Activated CD4-positive, alpha-beta memory T cell treated with anti-CD3 and anti-CD28 coated beads, Interleukin-2, amount 10 ng/mL, durations not matched to agents 7 days and 5 days (primary cell): Measurements from ENCODE around the gene SLFN12L. TPM values are rescaled to one million over a fixed set of nuclear protein-coding genes. Genes with fewer than 3 reads are reported as not detected.
A peak's percentile ranks its signal among the peaks of the same experiment; 100 is the strongest.
"Not testable (repeated sequence)": the region's sequence is repeated elsewhere in the genome, so short reads cannot be mapped to it uniquely, and the experiment has no call there.

ENCODE experiments used
- CTCF ChIA-PET: fragments of 350-600 bp; sonication (Branson Sonifier 250); formaldehyde crosslinking; loops from one replicate; lab custom pipeline; 2021; ENCODE audit warnings: antibody characterized with exemption, inconsistent platforms; lab: Charles Lee
- POLR2A ChIA-PET: fragments of 350-600 bp; sonication (Branson Sonifier 250); formaldehyde crosslinking; loops from one replicate; lab custom pipeline; 2021; ENCODE audit warnings: antibody characterized with exemption; lab: Charles Lee
- DNase-seq: peaks from one replicate; pipeline ENCODE4 v3.0.0-alpha.2; 2020
- H3K27ac Mint-ChIP-seq: one replicate; pipeline ENCODE4 v1.8.0; 2021; ENCODE audit warnings: mild to moderate bottlenecking, mixed read lengths
- H3K27me3 Mint-ChIP-seq: one replicate; pipeline ENCODE4 v1.8.0; 2021; ENCODE audit warnings: mixed read lengths
- H3K36me3 Mint-ChIP-seq: one replicate; pipeline ENCODE4 v1.8.0; 2021; ENCODE audit warnings: low read depth, mixed read lengths
- H3K4me1 Mint-ChIP-seq: one replicate; pipeline ENCODE4 v1.8.0; 2021; ENCODE audit warnings: mixed read lengths
- H3K4me3 Mint-ChIP-seq: one replicate; pipeline ENCODE4 v1.8.0; 2021; ENCODE audit warnings: mild to moderate bottlenecking, mixed read lengths
- H3K9me3 Mint-ChIP-seq: one replicate; pipeline ENCODE4 v1.8.0; 2021; ENCODE audit warnings: mixed read lengths
- total RNA-seq, 2 experiments: library from RNA; stranded (reverse); gene quantifications; one replicate each; pipeline ENCODE4 v1.2.3, GENCODE V29; 2021

Gene SLFN12L
- 100 to 1,000 TPM; 103 to 110 TPM for total RNA-seq

DNA sequence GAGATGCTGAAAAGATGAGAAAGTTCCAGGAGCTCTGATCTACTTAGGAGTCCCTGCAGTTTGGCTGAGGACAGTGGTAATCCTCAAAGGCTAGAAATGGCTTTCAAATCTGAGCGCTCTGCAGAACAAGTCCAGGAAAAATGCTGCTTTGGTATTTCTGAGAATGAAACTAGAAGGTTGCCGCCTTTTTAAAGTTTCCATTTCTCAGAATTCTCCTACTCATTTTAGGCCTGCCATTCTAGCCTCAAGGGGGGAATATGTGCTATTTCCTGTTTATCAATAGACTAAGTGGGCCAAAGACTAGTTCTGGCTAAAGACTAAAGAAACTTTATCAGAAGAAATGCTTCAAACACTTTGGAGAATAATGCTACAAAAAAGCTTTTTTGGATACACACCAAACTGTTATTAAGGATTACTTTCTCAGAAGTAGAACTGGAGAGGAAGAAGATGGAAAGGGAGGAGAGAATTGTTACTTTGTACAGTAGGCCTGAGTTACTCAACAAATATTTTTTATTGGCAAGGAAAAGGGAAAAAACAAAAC is at the start of gene SLFN12L:
Gene SLFN12L (minus strand): TSS at position 78 of the 541 bp plus-strand sequence. CDS start 15,314 bp downstream, outside the sequence.
- peak; percentile 58 for DNase-seq
- Mint-ChIP-seq H3K9me3 (no peaks in the 10 kb centered on the region), H3K4me3 (peak within 1 kb of the TSS; percentile 86), H3K36me3 (peaks cover 44% of the 10 kb centered on the region), H3K4me1 (peaks cover 37% of the 10 kb centered on the region), H3K27me3 (no peaks in the 10 kb centered on the region), H3K27ac (peak within 1 kb of the TSS; percentile 100)
- POLR2A ChIA-PET, result interaction anchor here (0.6 to 9.3 kb wide), 36 partner anchors 9 to 457 kb away, joined by 3 to 328 read pairs (median 6); partner anchors contain the start of genes AP2B1, NLE1, PEX12 and SLFN11
- CTCF ChIA-PET, result interaction anchor here (0.9 to 7.4 kb wide), 9 partner anchors 14 to 365 kb away, joined by 3 to 91 read pairs (median 5); partner anchors contain the start of gene PEX12

DNA sequence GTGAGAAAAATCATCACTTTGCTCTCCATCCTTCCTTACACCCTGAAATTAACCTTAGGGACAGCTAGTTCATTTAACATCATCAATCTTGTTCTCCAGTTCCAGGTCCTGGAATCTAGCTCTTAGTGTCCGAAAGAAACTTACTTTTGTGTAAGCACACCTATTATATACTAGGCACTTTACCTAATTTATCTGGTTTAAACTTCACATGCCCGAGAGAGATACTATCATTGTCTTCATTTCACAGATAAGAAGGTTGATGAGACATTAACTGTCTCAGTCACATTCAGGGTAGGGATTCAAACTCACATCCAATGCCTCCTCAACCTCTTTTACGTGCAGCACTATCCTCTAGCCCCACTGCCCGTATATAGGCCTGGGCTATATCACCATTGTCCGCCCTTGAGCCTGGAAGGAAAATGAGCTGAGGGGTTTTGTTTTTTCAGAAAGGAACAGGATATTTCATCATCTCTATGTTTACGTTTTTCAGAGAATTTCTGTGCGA is 49.1 kb upstream of the SLFN12L start:
- peaks cover 36% of the 10 kb centered on the region for H3K4me1 Mint-ChIP-seq
- peaks cover 11% of the 10 kb centered on the region for H3K27me3 Mint-ChIP-seq
- no peak for DNase-seq
- H3K36me3 Mint-ChIP-seq, result peaks cover 11% of the 10 kb centered on the region
- peak overlapping the region; percentile 97 for H3K27ac Mint-ChIP-seq
- CTCF ChIA-PET, result interaction anchor here (1.8 kb wide), 1 partner anchor 9 kb away, joined by 13 read pairs; the partner anchor contains the start of gene PEX12
- no peaks in the 10 kb centered on the region for H3K9me3 Mint-ChIP-seq
- POLR2A ChIA-PET, result interaction anchor here (0.7 to 7.1 kb wide), 14 partner anchors 9 to 372 kb away, joined by 3 to 166 read pairs (median 9); partner anchors contain the start of genes PEX12, SLFN11, SLFN12L and SLFN5
- H3K4me3 Mint-ChIP-seq, result peak overlapping the region; percentile 96

DNA sequence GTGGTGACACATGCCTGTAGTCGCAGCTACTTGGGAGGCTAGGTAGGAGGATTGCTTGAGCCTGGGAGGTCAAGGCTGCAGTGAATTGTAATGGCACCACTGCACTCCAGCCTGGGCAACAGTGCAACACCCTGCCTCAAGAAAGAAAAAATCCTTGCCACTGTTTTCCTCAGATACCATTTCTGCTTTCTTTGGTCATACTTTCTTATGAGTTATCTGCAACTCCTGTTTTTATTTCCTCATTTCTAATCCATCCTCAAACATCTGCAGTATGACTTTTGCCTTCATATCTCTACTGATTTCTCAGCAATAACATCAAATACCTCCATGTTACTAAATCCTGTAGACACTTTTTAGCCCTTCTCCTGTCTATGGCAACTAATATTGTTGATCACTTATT is 46.6 kb upstream of the SLFN12L start:
- ChIA-PET POLR2A (no interaction called here), CTCF (no interaction called here)
- Mint-ChIP-seq H3K4me3 (no peak overlapping the region), H3K27me3 (peaks cover 11% of the 10 kb centered on the region), H3K9me3 (no peaks in the 10 kb centered on the region), H3K27ac (no peak overlapping the region), H3K4me1 (peaks cover 25% of the 10 kb centered on the region), H3K36me3 (peaks cover 5% of the 10 kb centered on the region)
- no peak for DNase-seq

DNA sequence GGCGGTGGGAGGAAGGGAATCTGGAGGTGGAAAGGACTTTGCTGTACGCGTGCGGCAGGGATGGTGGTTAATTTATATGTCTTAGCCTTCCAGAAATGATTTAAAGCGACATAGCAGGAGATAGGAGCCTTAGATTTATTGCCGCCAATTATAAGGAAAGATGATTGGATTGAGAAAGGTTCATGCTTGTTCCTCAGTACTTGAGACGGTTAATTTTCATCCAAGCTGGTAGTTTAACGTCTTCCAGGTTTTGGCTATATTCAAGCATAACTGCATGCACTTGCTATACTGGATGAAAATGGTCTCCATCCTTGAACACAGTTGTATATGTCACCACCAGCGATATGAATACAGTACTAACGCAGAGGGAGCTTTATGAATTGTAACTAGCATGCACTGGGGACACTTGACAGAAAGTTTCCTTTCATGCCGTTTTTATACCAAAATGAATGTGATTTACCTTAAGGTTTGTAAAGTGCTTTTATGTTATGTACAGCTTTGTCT is 41.5 kb upstream of the SLFN12L start:
- Mint-ChIP-seq H3K27me3 (peaks cover 4% of the 10 kb centered on the region), H3K4me1 (peaks cover 29% of the 10 kb centered on the region), H3K36me3 (peaks cover 12% of the 10 kb centered on the region), H3K9me3 (no peaks in the 10 kb centered on the region), H3K4me3 (peak overlapping the region; percentile 94), H3K27ac (peak overlapping the region; percentile 94)
- POLR2A ChIA-PET, result interaction anchor here (0.8 to 6.3 kb wide), 26 partner anchors 10 to 557 kb away, joined by 3 to 166 read pairs (median 5); partner anchors contain the start of genes AP2B1, NLE1, RAD51D and SLFN11
- no peak for DNase-seq
- CTCF ChIA-PET, result interaction anchor here (0.8 to 2.4 kb wide), 13 partner anchors 8 to 230 kb away, joined by 3 to 13 read pairs (median 5); partner anchors contain the start of genes AP2B1, SLFN12L, SLFN14 and TAF15

DNA sequence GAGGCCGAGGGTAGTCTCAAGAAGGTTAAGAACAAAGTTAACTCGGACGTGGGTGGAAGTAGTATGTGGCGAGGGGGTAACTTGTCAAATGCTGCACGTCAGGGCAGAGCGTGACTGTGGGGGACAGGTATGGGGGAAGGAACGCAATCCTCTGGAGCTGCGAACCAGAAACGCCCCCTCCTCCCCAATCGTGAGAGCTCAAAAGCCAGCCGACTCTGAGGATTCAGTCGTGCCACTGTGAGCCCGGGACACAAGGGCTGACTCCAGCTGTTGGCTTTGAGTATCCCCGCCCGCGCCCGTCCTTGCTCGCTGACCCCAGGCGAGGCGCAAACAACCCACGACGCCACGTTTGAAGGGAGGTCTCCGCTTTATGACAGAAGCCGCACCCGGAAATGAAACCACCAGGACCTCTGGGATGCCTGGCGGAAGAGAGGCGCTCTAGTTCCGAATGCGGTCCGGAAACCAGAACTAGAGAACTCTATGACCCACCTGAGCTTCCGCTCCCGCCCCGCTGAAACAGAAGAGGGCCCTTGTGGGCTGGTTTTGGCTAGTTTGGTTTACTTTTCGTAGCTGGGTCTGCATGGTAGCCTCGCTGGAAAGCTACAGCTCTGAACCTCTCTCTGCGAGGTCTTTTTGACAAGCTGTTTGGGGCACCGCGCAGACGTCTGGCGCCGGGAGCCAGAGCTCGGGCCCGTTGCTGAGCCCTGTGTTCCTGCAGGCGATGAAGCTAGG is 40.9 kb upstream of the SLFN12L start, which contains the start of gene PEX12:
Gene PEX12 (minus strand): TSS at position 375 of the 732 bp plus-strand sequence. CDS start 550 bp downstream, outside the sequence.
- ChIA-PET POLR2A (interaction anchor here (0.7 to 6.3 kb wide), 30 partner anchors 10 to 556 kb away, joined by 3 to 166 read pairs (median 5); partner anchors contain the start of genes AP2B1, NLE1, RAD51D and RFFL), CTCF (interaction anchor here (0.8 to 2.4 kb wide), 14 partner anchors 8 to 230 kb away, joined by 3 to 13 read pairs (median 5); partner anchors contain the start of genes AP2B1, SLFN12L, SLFN14 and TAF15)
- H3K9me3 Mint-ChIP-seq, result no peaks in the 10 kb centered on the region
- peaks cover under 1% of the 10 kb centered on the region for H3K27me3 Mint-ChIP-seq
- peak within 1 kb of the TSS; percentile 94 for H3K4me3 Mint-ChIP-seq
- peaks cover 12% of the 10 kb centered on the region for H3K36me3 Mint-ChIP-seq
- peaks cover 29% of the 10 kb centered on the region for H3K4me1 Mint-ChIP-seq
- DNase-seq, result peak; percentile 91
- H3K27ac Mint-ChIP-seq, result peak within 1 kb of the TSS; percentile 94

- H3K27me3 Mint-ChIP-seq, result no peaks in the 10 kb centered on the region
- peak overlapping the region; percentile 94 for H3K27ac Mint-ChIP-seq
- H3K4me3 Mint-ChIP-seq, result peak overlapping the region; percentile 94
- H3K36me3 Mint-ChIP-seq, result peaks cover 12% of the 10 kb centered on the region
- H3K9me3 Mint-ChIP-seq, result no peaks in the 10 kb centered on the region
- CTCF ChIA-PET, result interaction anchor here (0.6 to 2.4 kb wide), 9 partner anchors 7 to 246 kb away, joined by 3 to 13 read pairs (median 6); partner anchors contain the start of genes AP2B1, SLFN14 and TAF15
- no peak for DNase-seq
- peaks cover 29% of the 10 kb centered on the region for H3K4me1 Mint-ChIP-seq
- POLR2A ChIA-PET, result interaction anchor here (0.7 to 6.3 kb wide), 21 partner anchors 10 to 514 kb away, joined by 3 to 166 read pairs (median 8); partner anchors contain the start of genes AP2B1, RFFL, SLFN11 and SLFN12L
Measured at GRCh38 chr17:35577830-35578196, 40.3 kb upstream of the SLFN12L start.

- Mint-ChIP-seq H3K9me3 (no peaks in the 10 kb centered on the region), H3K36me3 (peaks cover 12% of the 10 kb centered on the region), H3K4me1 (peaks cover 29% of the 10 kb centered on the region), H3K27me3 (no peaks in the 10 kb centered on the region), H3K4me3 (no peak overlapping the region), H3K27ac (no peak overlapping the region)
- no peak for DNase-seq
- POLR2A ChIA-PET, result interaction anchor here (0.7 to 6.3 kb wide), 2 partner anchors 13 to 495 kb away, joined by 3 to 166 read pairs; partner anchors contain the start of gene AP2B1
- CTCF ChIA-PET, result interaction anchor here (1.0 to 1.4 kb wide), 3 partner anchors 10 to 36 kb away, joined by 3 read pairs; no protein-coding TSS in a partner anchor
Measured at GRCh38 chr17:35575759-35576158, 38.3 kb upstream of the SLFN12L start.

DNA sequence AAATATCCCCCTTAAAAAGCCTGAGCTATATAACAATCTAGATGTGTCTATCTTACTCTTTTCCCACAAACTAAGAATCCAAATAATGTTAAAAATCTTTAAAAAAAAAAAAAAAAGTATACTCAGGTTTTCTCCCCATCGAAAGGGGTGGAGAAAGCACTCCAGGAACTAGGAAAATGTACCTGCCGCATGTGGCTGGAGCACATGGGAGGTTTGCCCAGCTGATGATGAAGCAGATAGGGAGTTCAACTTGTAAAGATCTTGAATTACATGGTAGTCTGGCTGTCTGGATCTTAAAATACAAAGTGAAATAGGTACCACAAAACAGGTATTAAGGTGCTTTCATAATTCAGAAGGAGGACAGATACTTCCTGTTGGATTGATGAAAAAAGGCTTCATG is 31.9 kb upstream of the SLFN12L start:
- POLR2A ChIA-PET, result interaction anchor here (1.9 to 3.2 kb wide), 4 partner anchors 9 to 32 kb away, joined by 7 to 49 read pairs (median 16); partner anchors contain the start of genes AP2B1, PEX12 and SLFN12L
- H3K4me3 Mint-ChIP-seq, result peak overlapping the region; percentile 76
- peaks cover 8% of the 10 kb centered on the region for H3K36me3 Mint-ChIP-seq
- H3K9me3 Mint-ChIP-seq, result no peaks in the 10 kb centered on the region
- peak overlapping the region; percentile 16 for H3K27ac Mint-ChIP-seq
- CTCF ChIA-PET, result interaction anchor here (1.7 kb wide), 1 partner anchor 25 kb away, joined by 3 read pairs; no protein-coding TSS in a partner anchor
- H3K4me1 Mint-ChIP-seq, result peaks cover 28% of the 10 kb centered on the region
- DNase-seq, result no peak
- H3K27me3 Mint-ChIP-seq, result peaks cover 4% of the 10 kb centered on the region

DNA sequence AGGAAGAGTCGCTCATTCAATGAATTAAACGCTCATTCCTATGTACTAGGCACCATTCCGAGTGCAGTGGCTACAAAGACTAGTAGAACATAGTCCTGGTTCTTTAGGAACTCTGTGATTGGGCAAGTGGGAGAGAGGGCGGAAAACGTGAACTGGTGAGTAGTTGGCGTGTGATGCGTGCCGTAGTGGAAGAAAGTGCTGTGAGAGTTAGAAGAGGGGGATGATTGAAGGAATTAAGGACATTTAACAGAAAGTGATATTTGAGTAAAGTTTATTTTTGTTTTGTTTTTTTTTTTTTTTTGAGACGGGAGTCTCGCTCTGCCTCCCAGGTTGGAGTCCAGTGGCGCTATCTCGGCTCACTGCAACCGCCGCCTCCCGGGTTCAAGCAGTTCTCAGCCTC is 31.1 kb upstream of the SLFN12L start:
- Mint-ChIP-seq H3K9me3 (no peaks in the 10 kb centered on the region), H3K4me3 (peak overlapping the region; percentile 76), H3K4me1 (peaks cover 28% of the 10 kb centered on the region), H3K36me3 (peaks cover 7% of the 10 kb centered on the region), H3K27ac (peak overlapping the region; percentile 78), H3K27me3 (peaks cover 10% of the 10 kb centered on the region)
- POLR2A ChIA-PET, result interaction anchor here (0.6 to 3.2 kb wide), 11 partner anchors 9 to 427 kb away, joined by 3 to 49 read pairs (median 7); partner anchors contain the start of genes AP2B1, PEX12 and SLFN12L
- CTCF ChIA-PET, result interaction anchor here (0.8 to 1.7 kb wide), 5 partner anchors 20 to 328 kb away, joined by 3 to 4 read pairs (median 3); no protein-coding TSS in a partner anchor
- DNase-seq, result peak; percentile 39

GRCh38 chr17:35566968-35567367 is 29.5 kb upstream of the SLFN12L start:
- CTCF ChIA-PET, result interaction anchor here (1.7 kb wide), 1 partner anchor 326 kb away, joined by 4 read pairs; no protein-coding TSS in a partner anchor
- POLR2A ChIA-PET, result interaction anchor here (1.2 to 3.2 kb wide), 6 partner anchors 11 to 353 kb away, joined by 3 to 49 read pairs (median 8); partner anchors contain the start of genes PEX12 and SLFN12L
- Mint-ChIP-seq H3K27ac (no peak overlapping the region), H3K27me3 (peaks cover 11% of the 10 kb centered on the region), H3K9me3 (no peaks in the 10 kb centered on the region), H3K4me3 (peak overlapping the region; percentile 76), H3K36me3 (peaks cover 7% of the 10 kb centered on the region), H3K4me1 (peaks cover 28% of the 10 kb centered on the region)
- DNase-seq, result no peak

DNA sequence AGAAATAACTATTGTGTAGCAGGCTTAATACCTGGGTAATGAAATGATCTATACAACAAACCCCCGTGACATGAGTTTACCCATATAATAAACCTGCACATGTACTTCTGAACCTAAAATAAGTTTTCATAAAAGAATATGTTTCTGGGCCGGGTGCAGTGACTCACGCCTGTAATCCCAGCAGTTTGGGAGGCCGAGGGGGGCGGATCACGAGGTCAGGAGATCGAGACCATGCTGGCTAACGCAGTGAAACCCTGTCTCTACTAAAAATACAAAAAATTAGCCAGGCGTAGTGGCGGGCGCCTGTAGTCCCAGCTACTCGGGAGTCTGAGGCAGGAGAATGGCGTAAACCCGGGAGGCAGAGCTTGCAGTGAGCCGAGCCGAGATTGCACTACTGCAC is 25.7 kb upstream of the SLFN12L start:
- POLR2A ChIA-PET, result interaction anchor here (0.7 to 3.0 kb wide), 3 partner anchors 15 to 25 kb away, joined by 3 to 10 read pairs (median 3); partner anchors contain the start of gene PEX12
- H3K36me3 Mint-ChIP-seq, H3K9me3 Mint-ChIP-seq, H3K4me1 Mint-ChIP-seq, H3K4me3 Mint-ChIP-seq, DNase-seq, H3K27ac Mint-ChIP-seq: not testable (repeated sequence)
- CTCF ChIA-PET, result interaction anchor here (0.6 to 1.4 kb wide), 3 partner anchors 14 to 249 kb away, joined by 3 to 4 read pairs (median 3); no protein-coding TSS in a partner anchor
- peaks cover 30% of the 10 kb centered on the region for H3K27me3 Mint-ChIP-seq
